Adrenal gland (tissue), 12 donors: ENCODE measurements around the gene ZBTB32. TPM values are rescaled to one million over a fixed set of nuclear protein-coding genes. Genes with fewer than 3 reads are reported as not detected.

Experiments used
- DNase-seq, 7 donors: peaks; one replicate each; pipeline ENCODE4 v3.0.0-alpha.2; 2019 to 2020
- H3K27ac ChIP-seq, 5 donors: fragments of 200-600 bp; sonication (generic) in 4 of 5; 1 replicate in 3 of 5; 2 replicates in 2 of 5; pipeline versions ENCODE4 v1.5.1 to v1.8.0; 2016 to 2020; ENCODE audit warnings: mild to moderate bottlenecking in 1 of 5
- H3K27me3 ChIP-seq: fragments of 200-600 bp; 2 replicates; pipeline ENCODE4 v1.8.0; 2021
- H3K36me3 ChIP-seq, 2 donors: fragments of 200-600 bp; replicated peaks in 1 of 2; 1 replicate in 1 of 2; 2 replicates in 1 of 2; pipeline versions ENCODE4 v1.5.1 to v1.8.0; 2018 to 2022
- H3K4me1 ChIP-seq, 2 donors: fragments of 200-600 bp; replicated peaks in 1 of 2; 1 replicate in 1 of 2; 2 replicates in 1 of 2; pipeline versions ENCODE4 v1.5.1 to v1.8.0; 2018 to 2021
- H3K4me3 ChIP-seq, 4 donors: fragments of 200-600 bp; sonication (generic) in 3 of 4; one replicate each; pipeline ENCODE4 v1.5.1; 2016 to 2018
- H3K9me3 ChIP-seq, 3 donors: fragments of 200-600 bp; sonication (generic) in 1 of 3; replicated peaks in 1 of 3; 1 replicate in 2 of 3; 2 replicates in 1 of 3; pipeline versions ENCODE4 v1.5.1 to v1.8.0; 2016 to 2021
- CTCF ChIP-seq, 6 experiments: fragments of 450-650 bp in 4 of 6; fragments of 200-600 bp in 2 of 6; sonication (generic) in 1 of 6; IDR thresholded peaks; 1 replicate in 5 of 6; 2 replicates in 1 of 6; pipeline versions ENCODE4 v1.5.1 to v1.8.0; 2016 to 2021; ENCODE audit warnings: antibody characterized with exemption in 6 of 6, mild to moderate bottlenecking in 2 of 6, moderate library complexity in 1 of 6
- POLR2A ChIP-seq, 2 donors: fragments of 450-650 bp; IDR thresholded peaks; one replicate each; pipeline ENCODE4 v1.6.1; 2017; ENCODE audit warnings: antibody characterized with exemption in 2 of 2, mild to moderate bottlenecking in 2 of 2, moderate library complexity in 1 of 2
- WGBS, 4 donors: extraction: QIAGEN DNeasy Blood & Tissue Kit in 2 of 4; methylation state at CpG; one replicate each; pipeline versions ENCODE4 v1.1.5 to v1.1.7; 2013 to 2017; 5-methylcytosine and 5-hydroxymethylcytosine counted together
- intact Hi-C, 2 donors: fragments of 100-400 bp; cut with DNase I; formaldehyde crosslinking; loops; one replicate each; pipeline versions ENCODE4 v1.14.1 to v1.15.0; 2022 to 2023
- polyA plus RNA-seq, 3 donors: library from polyadenylated mRNA; stranded (reverse); fragments of 200-250 nt in 2 of 3; fragments of 350-450 nt in 1 of 3; fragmentation: Illumina TruSeq in 1 of 3; extraction: RNeasy Lipid Tissue Mini Kit (QIAGEN cat#74804) in 1 of 3; gene quantifications; one replicate each; pipeline ENCODE4 v1.2.3, GENCODE V29; 2013 to 2014
- total RNA-seq, 9 donors: library from RNA; depleted of rRNA in 4 of 9; stranded (reverse); fragments of >200 nt in 4 of 9; fragments of 120-200 nt in 1 of 9; fragmentation: NEBNext Ultra II Directional in 1 of 9; extraction: Animal tissue kit (Norgen Biotek cat#: 25700) in 1 of 9; gene quantifications; one replicate each; pipeline versions ENCODE4 v1.1.0 to v1.2.4, GENCODE V29; 2013 to 2023
- donor health status: healthy with polysubstance abuse.
- donor health status: Bipolar disorder and iron deficiency.
- donor health status: DM: yes; HTN: yes; CAD: no.
- donor health status: DM: no; HTN: no; CAD: no.
- donor health status: DM: no; HTN: no; CAD: no.
- donor health status: DM: yes; HTN: yes; CAD: no.

ZBTB32 gene
- total and polyA plus RNA-seq, 12 donors = 0.27 to 0.40 (median 0.38) TPM; not detected in 9

- TF ChIP-seq CTCF (IDR thresholded peaks at IDR 0.05) = no peak
- TF ChIP-seq POLR2A (IDR thresholded peaks at IDR 0.05) = no peak
- intact Hi-C loops = loop anchor here in 1 of 2 donors (10.0 kb wide), 1 partner anchor 168 kb away; the partner anchor contains the start of gene TMEM147
- 54 to 71% (median 67%) methylated on average over 11 of the region's 11 CpGs for WGBS, 4 donors
- no peak for DNase-seq
- Histone ChIP-seq H3K4me1 (peaks cover 10 to 11% of the 10 kb centered on the region in 2 donors), H3K36me3 (no peaks in the 10 kb centered on the region), H3K9me3 (no peaks in the 10 kb centered on the region), H3K27me3 (no peaks in the 10 kb centered on the region), H3K4me3 (no peak overlapping the region), H3K27ac (no peak overlapping the region)
Measured at GRCh38 chr19:35712567-35713505, 8.5 kb downstream of the ZBTB32 start.

DNA sequence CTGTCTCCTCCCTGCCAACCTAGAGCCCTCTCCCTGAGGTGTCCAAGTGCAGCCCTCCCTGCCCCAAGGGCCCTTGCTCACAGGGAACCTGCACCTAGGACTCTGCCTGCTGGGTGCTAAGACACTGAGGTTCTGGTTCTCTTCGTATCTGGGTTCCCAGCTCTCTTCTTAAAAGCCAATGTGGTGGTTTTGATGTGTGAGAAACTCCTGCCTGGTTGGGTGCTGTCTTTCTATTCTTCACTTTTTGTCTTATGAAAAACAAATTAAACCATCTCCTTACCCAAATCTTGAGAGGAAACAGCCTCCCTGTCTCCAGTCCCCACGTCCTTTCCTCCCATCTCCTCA, 9.1 kb downstream of the ZBTB32 start:
- Histone ChIP-seq H3K9me3 (no peaks in the 10 kb centered on the region), H3K4me3 (no peak overlapping the region), H3K27me3 (no peaks in the 10 kb centered on the region), H3K36me3 (no peaks in the 10 kb centered on the region), H3K4me1 (peaks cover 10 to 11% of the 10 kb centered on the region in 2 donors), H3K27ac (no peak overlapping the region)
- intact Hi-C loops = loop anchor here in 1 of 2 donors (10.0 kb wide), 1 partner anchor 169 kb away; the partner anchor contains the start of gene TMEM147
- DNase-seq = no peak
- 77 to 86% (median 84%) methylated on average over 2 of the region's 2 CpGs for WGBS, 4 donors
- TF ChIP-seq POLR2A (IDR thresholded peaks at IDR 0.05) = no peak
- TF ChIP-seq CTCF (IDR thresholded peaks at IDR 0.05) = no peak

DNA sequence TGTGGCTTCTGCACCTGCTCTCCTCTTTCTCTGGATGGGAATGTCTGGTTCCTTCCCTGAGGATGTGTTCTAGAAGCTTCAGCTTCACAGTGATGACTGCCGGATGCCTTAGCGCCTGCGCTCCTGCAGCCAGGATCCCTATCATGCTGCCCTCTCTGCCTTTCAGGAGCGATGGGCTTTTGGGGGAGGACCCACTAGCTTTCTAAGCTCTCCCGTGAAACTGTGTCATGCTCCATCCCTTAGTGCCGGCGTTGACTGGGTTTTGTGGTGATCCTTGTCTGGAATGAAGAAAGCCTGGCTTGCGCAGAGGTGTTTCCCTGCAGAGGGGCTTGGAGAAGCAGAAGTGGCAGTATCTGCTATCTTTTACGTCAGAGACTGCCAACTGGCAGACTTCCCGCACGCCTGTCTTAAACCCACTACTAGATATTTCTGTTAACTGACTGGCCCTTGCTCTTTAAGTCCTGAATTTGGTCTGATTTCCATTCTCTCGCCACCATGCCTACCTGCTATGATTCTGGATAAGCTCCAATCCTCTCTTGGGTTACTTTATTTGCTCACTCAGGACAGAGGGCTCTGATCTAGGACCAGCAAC, 9.6 kb downstream of the ZBTB32 start:
- 78 to 83% (median 81%) methylated on average over 10 to 12 of the region's 12 CpGs for WGBS, 4 donors
- DNase-seq = peak in 1 of 7 donors; percentile 5
- TF ChIP-seq CTCF (IDR thresholded peaks at IDR 0.05) (no peak), POLR2A (IDR thresholded peaks at IDR 0.05) (no peak)
- Histone ChIP-seq H3K27ac (no peak overlapping the region), H3K4me1 (peaks cover 14 to 15% of the 10 kb centered on the region in 2 donors), H3K27me3 (no peaks in the 10 kb centered on the region), H3K4me3 (no peak overlapping the region), H3K36me3 (no peaks in the 10 kb centered on the region), H3K9me3 (no peaks in the 10 kb centered on the region)
- intact Hi-C loops = loop anchor here in 1 of 2 donors (10.0 kb wide), 1 partner anchor 169 kb away; the partner anchor contains the start of gene TMEM147
